ENCODE measurements around the gene MAGOHB. TPM values are rescaled to one million over a fixed set of nuclear protein-coding genes. Genes with fewer than 3 reads are reported as not detected.
"Not testable (repeated sequence)": the region's sequence is repeated elsewhere in the genome, so short reads cannot be mapped to it uniquely, and the experiment has no call there.

MAGOHB gene
- total RNA-seq, 4 donors from 2014 or later: 7.7 to 28.9 (median 9.8) TPM

DNA sequence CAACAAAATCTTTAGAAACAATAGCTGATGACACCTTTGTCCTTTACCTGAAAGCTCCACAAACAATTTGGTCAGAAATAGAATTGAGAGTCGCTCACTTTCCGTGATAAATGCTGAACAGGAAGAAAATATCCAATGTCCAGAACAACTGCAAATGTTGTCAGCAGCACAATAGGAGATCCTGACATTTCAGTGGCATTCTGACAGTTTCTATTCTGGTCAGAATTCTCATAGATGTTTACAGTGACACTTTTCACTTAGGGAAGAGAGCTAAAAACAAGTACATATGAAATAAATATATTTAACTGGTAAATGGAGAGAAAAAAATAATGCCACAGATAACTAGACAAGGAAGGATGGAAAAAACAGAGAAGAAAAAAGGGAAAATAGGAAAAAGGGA, 39.1 kb downstream of the MAGOHB start:
- DNase-seq: no peak
- no peak overlapping the region for H3K4me3 ChIP-seq
- H3K27ac ChIP-seq: no peak overlapping the region
- no peaks in the 10 kb centered on the region for H3K4me1 ChIP-seq
- H3K9me3 ChIP-seq: no peaks in the 10 kb centered on the region
- no peaks in the 10 kb centered on the region for H3K27me3 ChIP-seq
- H3K36me3 ChIP-seq: no peaks in the 10 kb centered on the region
- TF ChIP-seq POLR2A (IDR thresholded peaks at IDR 0.05): no peak
- TF ChIP-seq, protein P1, sequence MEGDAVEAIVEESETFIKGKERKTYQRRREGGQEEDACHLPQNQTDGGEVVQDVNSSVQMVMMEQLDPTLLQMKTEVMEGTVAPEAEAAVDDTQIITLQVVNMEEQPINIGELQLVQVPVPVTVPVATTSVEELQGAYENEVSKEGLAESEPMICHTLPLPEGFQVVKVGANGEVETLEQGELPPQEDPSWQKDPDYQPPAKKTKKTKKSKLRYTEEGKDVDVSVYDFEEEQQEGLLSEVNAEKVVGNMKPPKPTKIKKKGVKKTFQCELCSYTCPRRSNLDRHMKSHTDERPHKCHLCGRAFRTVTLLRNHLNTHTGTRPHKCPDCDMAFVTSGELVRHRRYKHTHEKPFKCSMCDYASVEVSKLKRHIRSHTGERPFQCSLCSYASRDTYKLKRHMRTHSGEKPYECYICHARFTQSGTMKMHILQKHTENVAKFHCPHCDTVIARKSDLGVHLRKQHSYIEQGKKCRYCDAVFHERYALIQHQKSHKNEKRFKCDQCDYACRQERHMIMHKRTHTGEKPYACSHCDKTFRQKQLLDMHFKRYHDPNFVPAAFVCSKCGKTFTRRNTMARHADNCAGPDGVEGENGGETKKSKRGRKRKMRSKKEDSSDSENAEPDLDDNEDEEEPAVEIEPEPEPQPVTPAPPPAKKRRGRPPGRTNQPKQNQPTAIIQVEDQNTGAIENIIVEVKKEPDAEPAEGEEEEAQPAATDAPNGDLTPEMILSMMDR (IDR thresholded peaks at IDR 0.05): no peak

DNA sequence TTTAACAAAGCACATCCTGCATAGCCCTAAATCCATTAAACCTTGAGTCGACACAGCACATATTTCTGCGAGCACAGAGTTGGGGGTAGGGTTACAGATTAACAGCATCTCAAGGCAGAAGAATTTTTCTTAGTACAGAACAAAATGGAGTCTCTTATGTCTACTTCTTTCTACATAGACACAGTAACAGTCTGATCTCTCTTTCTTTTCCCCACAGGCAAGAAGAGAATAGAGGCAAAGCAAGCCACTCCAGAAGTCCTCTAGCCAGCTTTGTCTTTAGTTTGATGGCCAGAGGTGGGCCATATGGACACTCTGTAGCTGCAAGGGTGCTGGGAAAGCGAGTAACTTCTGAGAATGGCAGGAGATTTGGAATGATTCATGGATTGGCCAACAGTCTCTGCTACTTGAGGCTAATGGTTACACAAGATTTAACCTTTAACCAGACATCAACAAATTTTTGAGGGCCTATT, 41.4 kb downstream of the MAGOHB start:
- not testable (repeated sequence) for H3K27me3 ChIP-seq, H3K4me1 ChIP-seq, DNase-seq, H3K36me3 ChIP-seq, H3K9me3 ChIP-seq, H3K4me3 ChIP-seq, H3K27ac ChIP-seq

DNA sequence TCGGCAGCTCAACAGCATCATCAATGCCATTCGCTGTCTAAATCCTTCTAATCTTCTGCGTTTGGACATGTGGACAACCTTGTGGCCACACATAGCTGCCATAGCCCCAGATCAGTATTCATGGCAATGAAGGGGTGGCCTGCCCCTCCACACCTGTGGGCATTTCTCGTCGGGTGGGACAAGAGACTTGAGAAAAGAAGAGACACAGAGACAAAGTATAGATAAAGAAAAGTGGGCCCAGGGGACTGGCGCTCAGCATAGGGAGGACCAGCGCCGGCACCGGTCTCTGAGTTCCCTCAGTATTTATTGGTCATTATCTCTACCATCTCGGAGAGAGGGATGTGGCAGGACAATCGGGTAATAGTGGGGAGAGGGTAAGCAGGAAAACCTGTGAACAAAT, 42.3 kb downstream of the MAGOHB start:
- no peak for DNase-seq
- Histone ChIP-seq H3K36me3 (no peaks in the 10 kb centered on the region), H3K4me3 (no peak overlapping the region), H3K27ac (no peak overlapping the region), H3K4me1 (no peaks in the 10 kb centered on the region), H3K9me3 (no peaks in the 10 kb centered on the region), H3K27me3 (no peaks in the 10 kb centered on the region)
- TF ChIP-seq, protein P1 (IDR thresholded peaks at IDR 0.05): no peak
- TF ChIP-seq POLR2A (IDR thresholded peaks at IDR 0.05): no peak

DNA sequence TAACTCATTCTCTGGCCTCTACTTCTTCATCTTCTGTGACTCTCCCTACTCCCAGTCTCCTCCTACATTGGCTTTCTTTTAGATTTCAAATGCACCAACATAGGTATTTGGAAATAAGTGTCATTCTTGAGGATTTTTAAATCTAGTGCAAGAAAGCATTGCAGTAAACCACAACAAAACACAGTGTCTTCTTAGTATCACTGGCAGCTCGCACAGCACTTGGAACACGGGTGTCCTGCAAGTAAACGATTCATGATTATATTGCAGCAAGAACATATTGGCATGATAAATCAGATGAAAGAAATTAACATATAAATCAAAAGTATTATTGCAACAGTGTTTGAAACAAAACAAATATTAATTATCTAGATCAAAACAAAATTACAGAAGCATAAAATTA, 45.6 kb downstream of the MAGOHB start:
- Histone ChIP-seq H3K4me3 (no peak overlapping the region), H3K9me3 (no peaks in the 10 kb centered on the region), H3K27ac (no peak overlapping the region), H3K36me3 (no peaks in the 10 kb centered on the region), H3K27me3 (no peaks in the 10 kb centered on the region), H3K4me1 (no peaks in the 10 kb centered on the region)
- no peak for DNase-seq
- TF ChIP-seq, protein P1 (IDR thresholded peaks at IDR 0.05): no peak
- TF ChIP-seq POLR2A (IDR thresholded peaks at IDR 0.05): no peak

DNA sequence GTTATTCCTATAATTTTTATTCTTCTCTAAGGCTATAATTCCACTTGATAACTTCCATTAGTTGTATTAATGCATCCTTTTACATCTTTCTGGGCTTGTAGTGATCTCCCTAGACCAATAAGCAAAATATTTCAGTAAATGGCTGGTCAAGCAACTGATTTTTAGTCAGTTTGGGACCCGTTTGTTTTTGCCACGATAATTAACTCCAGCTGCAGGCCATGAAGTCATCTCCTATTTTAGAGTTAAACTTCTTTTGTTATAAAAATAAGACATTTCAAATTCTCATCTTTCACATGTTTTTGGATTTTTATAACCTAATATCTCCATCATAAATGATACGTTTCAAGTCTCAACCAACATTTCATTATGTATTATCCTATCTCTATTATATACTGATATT, 49.4 kb downstream of the MAGOHB start:
- H3K9me3 ChIP-seq: no peaks in the 10 kb centered on the region
- no peaks in the 10 kb centered on the region for H3K36me3 ChIP-seq
- no peak overlapping the region for H3K4me3 ChIP-seq
- DNase-seq: no peak
- H3K27ac ChIP-seq: no peak overlapping the region
- TF ChIP-seq, protein P1 (IDR thresholded peaks at IDR 0.05): no peak
- no peak for TF ChIP-seq POLR2A (IDR thresholded peaks at IDR 0.05)
- H3K4me1 ChIP-seq: no peaks in the 10 kb centered on the region
- H3K27me3 ChIP-seq: no peaks in the 10 kb centered on the region

DNA sequence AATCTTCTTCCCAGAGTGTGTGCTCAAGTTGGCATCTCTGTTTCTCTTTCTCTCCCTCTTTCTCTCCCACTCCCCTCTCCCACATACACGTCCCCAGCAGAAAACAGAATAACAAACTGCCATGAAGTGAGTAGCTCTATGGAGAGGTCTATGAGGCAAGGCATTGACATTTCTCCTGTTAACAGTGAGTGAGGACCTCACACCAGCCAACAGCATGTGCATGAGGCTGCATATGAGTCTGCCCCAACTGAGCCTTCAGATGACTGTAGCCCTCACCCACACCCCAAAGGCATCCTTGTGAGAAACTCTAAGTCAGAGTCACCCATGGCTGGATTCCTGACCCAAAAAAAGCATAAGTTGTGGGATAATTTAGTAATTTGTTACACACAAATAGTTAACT, 50.4 kb downstream of the MAGOHB start:
- no peaks in the 10 kb centered on the region for H3K27me3 ChIP-seq
- no peaks in the 10 kb centered on the region for H3K36me3 ChIP-seq
- H3K4me1 ChIP-seq: no peaks in the 10 kb centered on the region
- TF ChIP-seq POLR2A (IDR thresholded peaks at IDR 0.05): no peak
- TF ChIP-seq, protein P1 (IDR thresholded peaks at IDR 0.05): no peak
- H3K27ac ChIP-seq: no peak overlapping the region
- H3K4me3 ChIP-seq: no peak overlapping the region
- DNase-seq: no peak
- no peaks in the 10 kb centered on the region for H3K9me3 ChIP-seq

Measured in Peyer's patch (tissue), 4 donors.